Testis (tissue), 2 donors: Measurements from ENCODE around the gene SMIM36.

ENCODE experiments used
- CTCF ChIP-seq, 3 experiments: fragments of 450-650 bp in 2 of 3; fragments of 200-600 bp in 1 of 3; sonication (generic) in 1 of 3; IDR thresholded peaks; one replicate each; pipeline ENCODE4 v1.5.1; 2016 to 2019; ENCODE audit warnings: antibody characterized with exemption in 3 of 3, mild to moderate bottlenecking in 2 of 3, moderate library complexity in 1 of 3
- POLR2A ChIP-seq: fragments of 450-650 bp; IDR thresholded peaks from one replicate; pipeline ENCODE4 v1.6.1; 2017; ENCODE audit warnings: antibody characterized with exemption, mild to moderate bottlenecking, moderate library complexity

- no peak for TF ChIP-seq CTCF (IDR thresholded peaks at IDR 0.05)
- no peak for TF ChIP-seq POLR2A
Observed at GRCh38 chr17:55536205-55536604, 25.0 kb upstream of the SMIM36 start.
